HG03095 (cell line): Measurements from ENCODE around the gene MORN1.
"Not testable (repeated sequence)": the region's sequence is repeated elsewhere in the genome, so short reads cannot be mapped to it uniquely, and the experiment has no call there.

Experiments
- ATAC-seq: cut with Tn5 transposase; IDR thresholded peaks from one replicate; pipeline ENCODE4 v1.9.1; 2021; ENCODE audit warnings: moderate library complexity; ENCODE audit not compliant: unreplicated experiment

MORN1 gene

DNA sequence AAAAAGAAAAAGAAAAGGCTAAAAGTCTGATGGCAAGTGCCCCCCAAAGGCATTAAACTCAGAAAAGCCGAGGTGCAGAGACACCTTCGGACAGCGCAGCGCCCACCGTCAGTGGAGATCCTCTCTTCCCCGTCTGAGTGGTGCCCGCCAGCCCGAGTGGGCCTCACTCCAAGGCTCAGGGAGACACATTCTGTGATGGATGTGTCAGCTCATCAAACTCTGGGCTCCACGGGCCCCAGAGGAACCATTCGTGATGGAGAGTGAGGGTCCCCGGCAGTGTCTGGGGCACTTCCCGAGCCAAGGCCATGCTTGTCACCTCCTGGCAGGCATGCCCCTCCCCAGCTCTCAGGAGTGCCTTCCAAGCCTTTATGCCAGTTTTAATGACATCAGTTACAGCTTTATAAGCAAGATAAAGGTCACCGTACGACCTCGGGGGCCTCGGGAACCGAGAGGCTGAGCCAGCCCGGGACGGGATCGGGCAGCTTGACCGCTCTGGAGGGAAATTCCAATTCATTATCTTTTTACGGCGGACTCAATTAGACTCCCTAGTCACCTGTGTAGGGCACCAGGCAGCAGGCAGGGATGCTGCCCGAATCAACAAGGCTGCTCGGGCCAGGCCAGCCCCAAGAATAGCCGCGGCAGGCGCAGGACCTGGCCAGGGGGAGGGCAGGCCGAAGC is 49.5 kb downstream of the MORN1 start:
- no peak for ATAC-seq

DNA sequence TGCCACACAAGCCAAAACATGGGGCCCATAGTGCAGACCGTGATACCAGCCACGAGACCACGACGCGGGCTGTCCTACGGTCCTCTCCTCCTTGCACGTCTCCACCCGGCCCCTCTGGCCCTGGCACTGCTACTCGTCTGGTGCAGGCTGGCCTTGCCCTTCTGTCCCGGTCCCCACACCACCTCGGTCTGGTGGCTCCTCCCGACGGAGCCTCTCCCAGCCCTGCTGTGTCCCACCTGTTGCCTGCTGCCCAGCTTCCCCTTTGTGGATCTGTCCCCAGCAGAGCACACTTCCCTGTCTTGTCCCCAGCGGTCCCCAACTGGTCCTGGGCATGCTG is 50.5 kb downstream of the MORN1 start:
- no peak for ATAC-seq

DNA sequence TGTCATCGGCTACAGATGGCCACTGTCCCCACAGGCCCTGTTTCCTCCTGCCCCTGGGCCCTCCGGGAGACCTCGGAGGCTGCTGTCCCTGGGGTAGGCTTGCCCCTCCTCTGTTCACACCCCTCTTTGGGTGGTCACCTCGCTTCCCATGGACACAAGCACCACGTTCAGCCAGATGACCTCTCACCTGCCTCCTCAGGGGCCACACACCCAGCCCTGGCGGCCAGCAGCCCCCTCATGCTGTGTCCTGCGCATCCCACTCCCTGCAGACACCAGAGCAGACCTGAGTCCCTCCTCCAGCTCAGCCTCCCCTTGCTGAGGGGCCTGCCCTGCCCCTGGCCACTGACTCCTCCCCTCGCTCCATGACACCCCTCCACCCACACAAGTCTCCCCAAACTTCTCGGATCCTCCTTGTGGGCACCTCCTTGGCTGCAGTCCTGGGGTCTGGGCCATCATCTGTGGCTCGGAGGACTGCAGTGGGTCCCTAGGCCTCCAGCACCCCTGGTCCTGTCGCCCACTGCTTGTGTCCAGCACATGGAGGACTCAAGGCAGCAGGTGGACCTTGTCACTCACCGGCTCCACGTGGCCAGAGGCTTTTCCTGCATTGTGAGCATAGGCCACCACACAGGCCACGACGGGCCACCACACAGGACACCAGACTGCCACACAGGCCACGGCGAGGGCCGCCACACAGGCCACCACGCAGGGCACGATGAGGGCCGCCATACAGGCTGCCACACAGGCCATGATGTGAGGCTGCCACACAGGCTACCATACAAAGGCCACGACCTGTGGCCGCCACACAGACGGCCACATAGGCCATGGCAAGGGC is 51.1 kb downstream of the MORN1 start:
- no peak for ATAC-seq

DNA sequence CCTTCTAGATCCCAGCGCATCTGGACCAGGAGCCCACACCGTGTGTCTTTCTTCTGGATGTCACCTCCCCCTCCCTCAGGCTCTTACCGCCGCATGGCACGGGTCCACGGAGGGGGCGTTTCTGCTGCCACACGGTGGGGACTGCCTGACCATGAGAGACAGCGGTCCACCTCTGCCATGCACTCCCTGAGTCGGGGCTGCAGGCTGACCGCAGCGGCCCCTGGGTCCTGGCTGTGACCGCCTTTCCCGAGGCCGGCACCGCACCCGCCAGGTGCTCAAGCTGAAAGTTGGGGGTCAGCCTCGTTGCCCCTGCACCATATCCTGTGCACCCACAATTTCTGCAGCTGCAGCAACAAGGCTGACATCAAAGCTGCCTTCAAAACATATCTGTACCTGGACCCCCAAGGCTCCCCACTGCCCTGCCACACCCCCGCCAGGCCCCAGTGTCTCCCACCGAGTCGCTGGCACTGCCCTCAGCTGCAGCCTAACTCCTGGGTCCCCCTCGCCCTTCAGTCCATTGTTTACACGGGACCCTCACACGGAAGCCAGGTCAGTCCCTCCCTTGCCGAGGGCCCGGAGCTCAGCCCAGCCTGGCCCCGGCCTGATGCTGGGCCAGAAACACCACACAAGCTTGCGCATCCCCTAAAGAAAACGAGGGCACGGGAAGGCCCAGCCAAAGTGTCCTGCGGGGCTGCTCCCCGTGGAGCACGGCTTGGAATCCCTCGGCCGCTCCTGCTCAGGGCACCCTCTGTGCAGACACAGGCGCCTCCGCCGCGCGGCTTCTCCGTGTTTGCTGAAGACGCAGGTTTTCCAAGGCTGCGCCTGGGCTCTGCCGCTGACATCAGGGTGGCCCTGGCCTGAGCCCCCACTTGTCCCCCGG is 51.9 kb downstream of the MORN1 start:
- no peak for ATAC-seq

DNA sequence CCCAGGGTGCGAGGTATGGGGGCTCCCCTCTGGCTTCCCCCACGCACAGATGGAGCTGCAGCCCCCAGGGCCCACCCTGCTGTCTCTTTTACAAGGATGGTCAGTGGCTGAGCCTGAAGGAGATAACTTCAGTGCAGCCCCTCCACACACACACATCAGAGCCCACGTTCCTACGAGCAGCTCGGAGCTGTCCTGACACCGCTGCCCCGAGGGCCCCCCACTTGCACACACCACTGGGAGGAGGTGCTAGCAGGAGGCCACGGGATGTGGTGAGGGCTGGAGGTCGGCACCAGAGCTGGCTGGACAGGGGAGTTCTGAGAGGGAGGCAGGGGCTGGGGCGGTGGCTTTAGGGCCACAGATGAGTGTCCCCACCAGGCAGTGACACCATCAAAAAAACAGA is 53.9 kb downstream of the MORN1 start:
- ATAC-seq: no peak

DNA sequence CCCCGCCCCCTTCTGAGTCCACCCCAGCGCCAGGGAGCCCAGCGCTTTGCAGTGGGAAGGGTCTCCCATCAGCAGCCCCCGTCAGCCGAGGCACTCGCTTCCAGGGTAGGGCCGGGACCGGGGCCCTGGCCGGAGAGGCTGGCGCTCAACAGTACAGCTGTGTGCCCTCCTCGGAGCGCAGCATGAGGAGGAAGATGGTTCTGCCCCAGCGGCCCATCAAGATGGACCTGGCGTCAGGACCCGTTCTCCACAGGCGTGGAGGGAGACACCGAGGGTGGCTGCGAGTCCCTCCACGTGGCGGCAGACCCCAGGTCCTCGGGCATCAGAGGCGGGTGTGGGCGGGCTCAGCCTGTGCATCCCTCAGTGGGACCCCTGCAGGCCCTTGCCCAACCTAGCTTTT is 54.3 kb downstream of the MORN1 start:
- no peak for ATAC-seq

DNA sequence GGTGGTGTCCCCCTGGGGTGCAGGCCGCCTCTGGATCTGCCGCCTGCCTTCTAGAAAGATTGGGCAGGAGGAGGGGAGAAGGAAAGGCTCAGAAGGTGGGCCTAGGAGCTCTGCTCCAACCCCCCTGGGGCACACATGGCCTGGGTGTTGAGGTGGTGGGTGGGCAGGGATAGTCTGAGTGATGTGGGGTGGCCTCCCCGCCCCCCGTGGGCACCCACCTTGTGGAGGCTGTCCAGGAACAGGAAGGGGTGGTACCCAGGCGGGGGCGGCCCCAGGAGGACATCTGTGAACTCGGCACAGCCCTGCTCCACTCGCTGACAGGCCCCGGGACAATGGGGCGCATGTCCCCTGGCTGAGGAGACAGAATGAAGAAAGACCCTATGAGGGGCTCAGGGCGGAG is 54.9 kb downstream of the MORN1 start:
- ATAC-seq: no peak

DNA sequence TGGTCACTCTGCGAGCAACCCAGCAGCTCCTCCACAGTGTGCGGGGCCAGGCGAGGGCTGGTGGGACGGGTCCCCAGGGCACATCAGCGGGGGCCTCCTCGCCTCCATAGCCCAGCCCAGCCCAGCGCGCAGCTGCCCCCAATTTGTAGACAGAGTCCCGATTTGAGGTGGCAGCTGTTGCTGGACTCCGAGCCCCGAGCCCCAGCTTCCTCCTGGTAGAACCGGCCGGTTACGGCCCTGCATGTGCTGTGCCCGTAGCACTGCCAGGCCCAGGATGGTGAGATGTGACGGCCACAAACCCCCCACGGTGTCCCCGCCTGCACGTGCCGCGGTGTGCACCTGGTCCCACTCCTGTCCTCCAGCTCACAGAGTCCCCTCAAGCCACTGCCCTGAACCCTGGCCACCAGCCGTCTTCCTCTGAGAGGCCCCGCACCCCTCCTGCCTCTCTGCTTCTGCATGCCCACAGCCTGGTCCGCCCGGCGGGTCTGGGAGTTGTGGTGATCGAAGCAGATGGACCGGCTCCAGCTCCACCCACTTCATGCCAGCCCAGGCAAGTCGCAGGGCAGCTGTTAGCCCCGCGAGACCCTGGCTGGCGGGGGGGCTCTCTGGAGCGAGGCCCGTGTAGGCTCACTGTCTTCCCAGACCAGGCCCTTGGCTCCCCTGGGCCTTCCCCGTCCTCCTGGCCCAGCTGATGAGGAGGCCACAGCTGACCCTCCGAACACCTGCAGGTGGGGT is 55.5 kb downstream of the MORN1 start:
- ATAC-seq: no peak

DNA sequence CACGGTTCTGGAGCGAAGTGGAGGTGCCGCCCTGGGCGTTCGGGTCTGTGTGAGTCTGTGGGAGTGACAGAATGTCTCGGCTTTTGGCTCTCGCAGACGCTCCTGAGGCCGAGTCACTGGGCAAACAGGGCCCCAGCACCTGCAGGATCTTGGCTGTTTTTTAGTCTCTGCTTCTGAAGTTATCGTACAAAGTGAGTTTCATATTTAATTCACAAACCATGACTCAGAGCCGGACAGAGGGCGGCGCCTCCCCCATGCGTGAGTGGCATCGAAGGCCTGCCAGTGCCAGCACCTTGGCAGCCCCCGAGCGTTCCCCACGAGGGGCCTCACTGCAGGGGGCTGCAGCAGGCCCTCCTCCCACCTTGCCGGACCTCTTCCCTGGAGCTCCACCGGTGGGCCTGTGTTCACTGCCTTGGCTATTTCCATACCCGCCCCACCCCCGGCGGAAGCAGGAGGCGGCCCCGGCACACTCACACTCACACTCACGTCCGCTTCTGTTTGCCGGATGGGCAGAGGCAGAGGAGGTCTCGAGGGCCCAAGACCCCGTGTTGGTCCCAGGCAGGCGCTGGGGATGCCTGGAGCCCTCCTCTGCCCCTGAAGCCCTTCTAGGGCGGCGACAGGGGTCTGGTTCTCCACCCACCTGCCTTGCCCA is 56.3 kb downstream of the MORN1 start:
- no peak for ATAC-seq

DNA sequence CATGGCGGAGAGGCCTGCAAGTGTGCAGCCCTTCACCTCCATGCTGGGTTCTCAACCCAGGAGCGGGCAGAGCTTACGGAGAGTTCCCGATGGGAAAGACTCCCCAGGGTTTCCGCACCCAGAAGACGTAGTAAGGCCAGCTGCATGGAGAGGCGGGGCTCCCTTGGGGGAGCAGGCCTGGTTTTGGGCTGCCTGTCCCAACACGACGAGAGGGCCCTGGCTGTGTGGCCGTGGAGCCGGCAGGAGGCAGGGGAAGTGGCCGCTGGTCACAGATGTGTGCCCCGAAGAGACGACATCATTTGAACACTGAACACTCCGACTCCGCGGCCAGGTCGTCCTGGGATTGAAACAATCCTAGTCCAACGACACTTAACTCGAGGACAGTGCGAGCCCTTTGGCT is 57.0 kb downstream of the MORN1 start:
- ATAC-seq: no peak

DNA sequence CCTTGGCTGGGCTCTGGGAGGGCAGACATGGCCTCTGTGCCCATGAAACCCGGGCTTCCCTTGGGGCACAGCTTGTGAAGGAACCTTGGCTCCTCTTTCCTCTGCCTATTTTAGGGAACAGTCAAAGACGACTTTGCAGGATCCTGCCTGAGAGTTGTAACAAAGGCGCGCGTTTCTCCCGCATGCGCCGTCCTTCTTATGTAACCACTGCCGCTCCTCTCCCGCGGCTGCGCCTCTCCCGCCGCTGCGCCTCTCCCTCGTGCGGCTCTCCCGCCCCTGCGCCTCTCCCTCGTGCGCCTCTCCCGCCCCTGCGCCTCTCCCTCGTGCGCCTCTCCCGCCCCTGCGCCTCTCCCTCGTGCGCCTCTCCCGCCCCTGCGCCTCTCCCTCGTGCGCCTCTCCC is 59.8 kb downstream of the MORN1 start:
- ATAC-seq: not testable (repeated sequence)

DNA sequence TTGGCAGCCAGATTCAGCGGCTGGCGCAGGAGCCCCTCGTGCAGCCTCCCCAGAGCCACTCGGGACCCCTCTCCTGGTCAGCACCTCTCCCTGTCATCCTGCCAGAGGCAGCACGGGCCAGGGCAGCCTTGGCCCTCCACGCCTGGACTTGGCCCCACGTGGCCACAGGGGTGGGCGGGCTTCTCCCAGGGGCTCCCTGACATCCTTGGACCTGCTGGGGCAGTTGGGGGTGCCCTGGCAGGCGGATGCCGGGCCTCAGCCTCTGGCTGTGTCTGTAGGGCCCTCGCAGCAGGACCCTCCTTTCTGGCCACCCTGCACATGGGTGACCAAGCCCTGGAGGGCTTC is 60.2 kb downstream of the MORN1 start:
- no peak for ATAC-seq

DNA sequence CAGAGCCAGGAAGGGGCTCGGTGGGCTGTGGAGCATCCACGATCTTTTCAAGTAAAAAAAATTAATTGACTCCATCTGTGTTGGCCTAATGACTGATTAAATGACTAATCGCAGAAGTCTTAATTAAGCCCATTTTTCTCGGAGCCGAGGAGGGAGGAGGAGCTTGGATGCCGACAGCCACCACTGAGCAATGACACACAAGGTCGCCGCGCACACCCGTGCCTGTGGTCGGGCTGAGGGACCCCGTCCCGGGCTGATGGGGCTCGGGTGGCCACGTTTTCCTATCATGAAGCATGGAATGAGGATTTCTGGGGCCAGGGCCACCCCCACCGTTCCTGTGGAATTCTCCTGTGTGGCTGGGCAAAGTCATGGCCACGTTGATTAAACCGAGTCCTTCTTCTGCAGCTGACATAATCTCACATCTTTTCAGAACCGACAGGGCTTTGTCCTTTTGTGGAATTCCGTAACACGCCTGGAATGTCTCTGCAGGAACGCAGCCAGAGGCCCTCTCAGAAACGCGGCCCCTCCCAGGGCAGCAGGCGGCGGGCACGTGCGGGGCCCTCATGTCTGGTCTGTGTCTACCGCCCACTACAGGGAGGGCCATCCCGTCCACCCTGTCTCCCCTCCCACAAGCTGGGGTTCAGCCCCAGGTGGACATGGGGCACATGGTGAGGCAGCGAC is 60.7 kb downstream of the MORN1 start:
- ATAC-seq: no peak

DNA sequence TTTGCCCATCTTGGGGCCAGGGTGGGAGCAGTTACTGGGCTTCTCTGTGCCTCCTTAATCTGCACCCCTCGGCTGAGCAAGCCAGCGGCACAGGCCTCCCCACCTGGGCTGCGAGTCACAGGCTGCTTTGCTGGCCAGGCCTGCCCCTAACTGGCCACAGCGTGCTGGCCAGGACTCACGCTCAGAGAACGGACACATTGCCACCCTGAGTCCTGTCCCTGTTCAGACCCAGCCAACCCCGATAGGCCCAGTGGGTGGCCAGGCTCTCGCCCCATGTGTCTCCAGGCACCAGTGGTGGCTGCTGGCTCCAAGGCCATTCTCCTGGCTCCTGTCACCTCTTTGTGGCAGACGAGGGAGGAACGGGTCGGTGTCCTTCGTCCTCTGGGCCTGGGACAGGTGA is 61.3 kb downstream of the MORN1 start:
- no peak for ATAC-seq

DNA sequence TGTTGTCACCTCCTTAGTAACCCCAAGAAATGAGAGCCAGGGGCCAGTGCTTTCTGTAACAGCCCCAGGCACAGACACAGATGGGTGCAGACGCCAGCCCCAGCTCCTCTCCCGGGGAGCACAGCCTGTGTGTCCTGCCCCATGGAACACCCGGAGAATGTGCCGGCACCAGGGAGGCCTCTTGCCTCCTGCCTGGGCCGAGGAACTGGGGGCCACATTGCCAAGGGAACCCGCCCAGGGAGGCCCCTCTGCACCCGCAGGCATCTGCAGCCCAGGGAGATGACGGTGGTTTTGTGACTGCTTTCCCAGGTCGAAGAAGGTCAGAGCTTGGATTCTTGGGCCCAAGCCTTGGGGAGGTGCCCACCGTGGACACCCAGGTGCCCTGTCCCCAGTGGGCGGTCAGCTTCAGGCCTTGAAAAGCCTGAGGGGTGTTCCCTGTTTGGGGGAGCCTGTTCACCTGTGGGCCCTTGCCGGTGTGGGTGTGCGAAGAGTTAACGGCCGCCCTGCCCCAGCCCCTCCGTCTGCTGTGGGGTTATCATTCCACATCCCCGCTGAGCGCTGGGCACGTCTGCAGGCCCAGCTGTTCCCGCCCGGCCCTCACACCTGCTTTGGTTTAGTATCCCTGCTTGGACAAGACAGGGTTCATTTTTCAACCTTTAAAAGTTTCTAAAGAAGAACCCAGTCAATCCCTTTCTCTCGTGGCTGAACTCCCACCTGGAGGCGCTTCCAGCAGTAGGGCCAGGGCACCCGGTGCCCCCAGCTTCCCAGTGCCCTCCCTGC is 62.5 kb downstream of the MORN1 start:
- no peak for ATAC-seq

DNA sequence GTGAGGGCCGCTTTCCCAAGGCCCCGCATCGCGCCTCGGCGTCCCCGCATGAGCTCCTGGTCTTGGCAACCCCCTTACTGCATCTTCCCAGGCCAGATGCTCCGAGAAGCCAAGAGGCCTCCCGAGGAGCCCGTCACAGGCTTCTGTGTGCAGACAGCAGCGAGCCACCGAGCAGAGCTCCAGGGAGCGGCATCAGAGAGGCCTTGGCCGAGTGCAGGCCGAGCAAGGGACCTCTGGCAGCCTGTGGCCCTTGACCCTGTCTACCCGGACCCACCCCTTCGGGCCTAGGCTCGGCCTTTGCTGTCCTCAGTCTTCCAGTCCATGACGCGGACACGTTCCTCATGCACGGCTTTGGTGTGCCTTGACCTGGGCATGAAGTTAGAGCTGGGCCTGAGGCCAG is 63.5 kb downstream of the MORN1 start:
- no peak for ATAC-seq

DNA sequence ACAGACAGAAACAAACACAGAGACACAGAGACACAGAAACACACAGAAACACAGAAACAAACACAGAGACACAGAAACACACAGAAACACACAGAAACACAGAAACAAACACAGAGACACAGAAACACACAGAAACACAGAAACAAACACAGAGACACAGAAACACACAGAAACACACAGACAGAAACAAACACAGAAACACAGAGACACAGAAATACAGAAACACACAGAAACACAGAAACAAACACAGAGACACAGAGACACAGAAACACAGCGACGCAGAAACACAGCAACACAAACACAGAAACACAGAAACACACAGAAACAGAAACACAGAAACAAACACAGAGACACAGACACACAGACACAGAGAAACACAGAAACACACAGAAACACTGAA is 64.2 kb downstream of the MORN1 start:
- ATAC-seq: not testable (repeated sequence)

DNA sequence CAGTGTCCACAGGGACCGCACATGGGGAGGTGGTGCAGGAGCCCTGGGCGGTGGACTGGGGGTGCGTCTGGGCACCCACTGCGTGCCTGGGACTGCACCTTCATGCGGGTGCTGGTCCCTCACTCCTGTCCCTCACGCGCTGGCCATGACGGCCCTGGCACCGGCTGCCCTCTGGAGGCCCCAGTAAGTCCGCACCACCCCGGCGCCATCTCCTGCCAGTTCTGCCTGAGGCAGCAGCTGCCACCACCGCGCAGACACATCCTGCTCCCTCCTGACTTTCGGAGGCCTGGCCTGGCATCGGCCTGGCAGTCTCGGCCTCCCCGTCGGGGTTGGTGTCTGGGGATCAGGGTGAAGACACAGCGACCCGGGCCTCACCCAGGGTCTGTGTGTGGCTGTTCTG is 64.8 kb downstream of the MORN1 start:
- no peak for ATAC-seq
